ENCODE results near the gene WASHC2C.
"Not testable (repeated sequence)": the region's sequence is repeated elsewhere in the genome, so short reads cannot be mapped to it uniquely, and the experiment has no call there.

DNA sequence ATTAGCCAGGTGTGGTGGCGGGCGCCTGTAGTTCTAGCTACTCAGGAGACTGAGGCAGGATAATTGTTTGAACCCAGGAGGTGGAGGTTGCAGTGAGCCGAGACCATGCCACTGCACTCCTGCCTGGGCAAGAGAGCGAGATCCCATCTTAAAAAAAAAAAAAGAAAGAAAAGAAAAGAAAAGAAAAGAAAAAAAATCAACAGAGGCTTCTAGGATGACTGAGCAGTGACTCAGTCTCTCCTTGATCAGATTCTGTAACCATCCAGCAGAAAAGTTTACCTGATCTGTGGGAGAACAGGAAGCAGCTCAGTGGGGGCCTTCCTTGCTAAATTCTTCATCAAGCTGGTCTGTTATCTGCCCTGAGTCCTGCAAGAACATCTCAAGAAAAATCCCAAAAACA is 87.1 kb downstream of the WASHC2C start:
- TF ChIP-seq SP4 (IDR thresholded peaks at IDR 0.05; ENCODE audit: low read length); EZH2 (IDR thresholded peaks at IDR 0.05; ENCODE audit: low read depth, low read length, severe bottlenecking); POLR2A (IDR thresholded peaks at IDR 0.05; ENCODE audit: control extremely low read depth in 1 of 2, low read depth in 2 of 2, low read length in 2 of 2); GTF2F1 (IDR thresholded peaks at IDR 0.05; ENCODE audit: borderline replicate concordance, low read depth, low read length); RAD21 (IDR thresholded peaks at IDR 0.05 in 1 of 2, conservative IDR thresholded peaks at IDR 0.05 in 1 of 2; ENCODE audit: low read depth in 2 of 2, low read length in 2 of 2): not testable (repeated sequence)
- TF ChIP-seq, protein P1, sequence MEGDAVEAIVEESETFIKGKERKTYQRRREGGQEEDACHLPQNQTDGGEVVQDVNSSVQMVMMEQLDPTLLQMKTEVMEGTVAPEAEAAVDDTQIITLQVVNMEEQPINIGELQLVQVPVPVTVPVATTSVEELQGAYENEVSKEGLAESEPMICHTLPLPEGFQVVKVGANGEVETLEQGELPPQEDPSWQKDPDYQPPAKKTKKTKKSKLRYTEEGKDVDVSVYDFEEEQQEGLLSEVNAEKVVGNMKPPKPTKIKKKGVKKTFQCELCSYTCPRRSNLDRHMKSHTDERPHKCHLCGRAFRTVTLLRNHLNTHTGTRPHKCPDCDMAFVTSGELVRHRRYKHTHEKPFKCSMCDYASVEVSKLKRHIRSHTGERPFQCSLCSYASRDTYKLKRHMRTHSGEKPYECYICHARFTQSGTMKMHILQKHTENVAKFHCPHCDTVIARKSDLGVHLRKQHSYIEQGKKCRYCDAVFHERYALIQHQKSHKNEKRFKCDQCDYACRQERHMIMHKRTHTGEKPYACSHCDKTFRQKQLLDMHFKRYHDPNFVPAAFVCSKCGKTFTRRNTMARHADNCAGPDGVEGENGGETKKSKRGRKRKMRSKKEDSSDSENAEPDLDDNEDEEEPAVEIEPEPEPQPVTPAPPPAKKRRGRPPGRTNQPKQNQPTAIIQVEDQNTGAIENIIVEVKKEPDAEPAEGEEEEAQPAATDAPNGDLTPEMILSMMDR (IDR thresholded peaks at IDR 0.05; ENCODE audit: control extremely low read depth in 1 of 3, insufficient read depth in 1 of 3, low read depth in 1 of 3, low read length in 3 of 3): not testable (repeated sequence)
